Measurements from ENCODE around the gene CCNG2.

CCNG2 gene

DNA sequence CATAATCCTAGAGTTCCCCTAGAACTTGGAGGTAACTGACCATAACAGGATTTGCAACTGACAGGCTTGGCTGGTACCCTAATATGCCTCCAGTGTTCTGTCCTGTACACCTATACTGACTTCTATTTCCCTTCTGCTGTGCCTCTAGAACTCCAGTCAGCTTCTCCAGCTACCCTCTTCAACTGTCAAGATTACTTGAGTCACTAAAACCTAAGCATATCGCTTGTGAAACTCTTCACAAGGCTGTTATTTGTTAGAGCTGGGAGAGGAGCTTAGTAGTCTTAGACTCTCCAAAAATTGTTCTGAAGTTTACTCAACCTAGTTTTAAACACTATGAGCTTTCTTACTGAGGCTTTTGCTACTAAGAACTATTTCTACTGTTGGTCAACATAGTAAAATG is 52.0 kb downstream of the CCNG2 start:
- DNase-seq, result no peak

DNA sequence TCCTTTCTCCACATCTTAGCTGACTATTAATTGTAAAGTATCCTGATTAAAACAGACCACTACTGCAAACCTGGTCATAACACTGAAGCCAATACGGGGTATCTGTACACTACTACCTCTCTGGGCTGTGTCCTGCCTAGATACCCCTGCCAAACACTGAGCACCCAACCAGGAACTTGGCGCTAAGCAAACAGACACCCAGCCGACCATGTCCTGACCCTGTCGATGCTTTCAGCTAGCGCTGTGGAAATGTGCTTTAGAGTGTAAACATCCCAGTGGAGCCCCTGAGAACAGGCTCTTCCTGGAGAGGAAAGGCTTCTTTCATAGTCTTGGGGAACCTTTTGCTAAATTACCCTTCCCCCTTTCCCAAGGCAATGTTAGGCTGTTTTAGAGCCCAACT is 52.9 kb downstream of the CCNG2 start:
- DNase-seq, result no peak

GRCh38 chr4:77215107-77215506 is 58.1 kb downstream of the CCNG2 start:
- no peak for DNase-seq

DNA sequence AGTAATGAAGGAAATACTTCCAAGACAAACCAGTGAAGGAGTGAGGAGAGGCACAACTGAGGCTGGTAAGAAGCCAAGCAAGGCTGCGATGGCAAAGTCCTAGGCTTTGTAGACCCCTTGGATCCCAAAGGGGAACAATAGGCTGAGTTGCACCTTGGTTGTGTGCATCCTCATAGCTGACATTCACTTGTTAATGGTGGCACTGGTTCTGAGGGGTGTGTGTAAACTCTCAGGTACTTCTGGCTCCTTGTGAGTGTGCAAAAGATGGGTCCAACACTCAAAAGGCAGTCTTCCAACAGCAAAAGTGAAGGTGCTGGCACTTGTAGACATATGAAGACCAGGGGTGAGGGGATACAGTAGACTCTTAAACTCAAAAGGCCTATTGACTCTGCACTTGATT is 60.5 kb downstream of the CCNG2 start:
- no peak for DNase-seq

- DNase-seq, result no peak
These were observed 62.3 kb downstream of the CCNG2 start for GRCh38 chr4:77219266-77219665.
